ENCODE data around the gene SNED1.

SNED1 gene

DNA sequence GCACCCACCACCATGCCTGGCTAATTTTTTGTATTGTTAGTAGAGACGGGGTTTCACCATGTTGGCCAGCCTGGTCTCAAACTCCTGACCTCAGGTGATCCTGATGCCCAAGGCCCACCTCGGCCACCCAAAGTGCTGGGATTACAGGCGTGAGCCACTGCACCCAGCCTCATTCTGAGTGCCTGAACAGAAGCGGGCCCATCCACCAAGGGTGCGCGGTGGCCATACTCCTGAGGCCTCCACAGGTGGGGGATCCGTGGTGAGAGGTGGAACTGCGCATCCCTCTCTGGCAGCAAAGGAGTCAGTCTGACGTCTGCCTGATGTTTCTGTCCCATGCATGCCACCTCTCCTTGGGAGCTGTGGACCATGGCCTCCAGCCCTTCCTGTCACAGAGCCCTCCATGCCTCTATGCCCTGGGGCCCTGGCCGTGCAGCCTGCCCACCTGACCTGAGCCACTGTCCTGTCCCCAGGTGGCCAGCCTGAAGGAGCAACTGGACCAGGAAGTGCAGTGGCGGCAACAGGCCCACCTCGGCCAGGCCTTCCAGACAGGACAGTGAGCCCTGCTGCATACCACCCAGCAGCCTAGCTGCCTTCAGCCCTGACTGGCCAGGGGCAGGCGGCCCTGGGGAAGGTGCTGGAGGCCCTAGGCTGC lies 7.6 kb upstream of the SNED1 start:
- Histone ChIP-seq H3K36me3 (ENCODE audit: insufficient read depth, low read length) (no peaks in the 10 kb centered on the region), H2AFZ (ENCODE audit: low read length) (no peak overlapping the region), H3K27me3 (ENCODE audit: insufficient read depth, low read length, poor library complexity, severe bottlenecking) (no peaks in the 10 kb centered on the region), H3K4me1 (ENCODE audit: insufficient read depth, low read length, poor library complexity, severe bottlenecking) (no peaks in the 10 kb centered on the region), H3K9me2 (replicated peaks; ENCODE audit: low read depth, low read length) (no peaks in the 10 kb centered on the region), H3K9ac (ENCODE audit: low read depth, low read length, poor library complexity, severe bottlenecking) (no peak overlapping the region), H3F3A (ENCODE audit: low read depth) (no peaks in the 10 kb centered on the region), H4K20me1 (ENCODE audit: insufficient read depth, low read length, poor library complexity, severe bottlenecking) (no peaks in the 10 kb centered on the region), H3K4me2 (ENCODE audit: low read depth, low read length, poor library complexity, severe bottlenecking) (no peak overlapping the region), H3K79me2 (ENCODE audit: insufficient read depth, low read length) (no peaks in the 10 kb centered on the region), H3K4me3 (ENCODE audit: low read length, poor library complexity, severe bottlenecking) (no peak overlapping the region), H3K9me3 (ENCODE audit: insufficient read depth, low read depth, low read length) (peaks cover 3% of the 10 kb centered on the region; the same call in 1 of the 2 replicates)
- TF ChIP-seq EZH2phosphoT487 (IDR thresholded peaks at IDR 0.05; ENCODE audit: borderline replicate concordance) = no peak
- TF ChIP-seq, protein P1, sequence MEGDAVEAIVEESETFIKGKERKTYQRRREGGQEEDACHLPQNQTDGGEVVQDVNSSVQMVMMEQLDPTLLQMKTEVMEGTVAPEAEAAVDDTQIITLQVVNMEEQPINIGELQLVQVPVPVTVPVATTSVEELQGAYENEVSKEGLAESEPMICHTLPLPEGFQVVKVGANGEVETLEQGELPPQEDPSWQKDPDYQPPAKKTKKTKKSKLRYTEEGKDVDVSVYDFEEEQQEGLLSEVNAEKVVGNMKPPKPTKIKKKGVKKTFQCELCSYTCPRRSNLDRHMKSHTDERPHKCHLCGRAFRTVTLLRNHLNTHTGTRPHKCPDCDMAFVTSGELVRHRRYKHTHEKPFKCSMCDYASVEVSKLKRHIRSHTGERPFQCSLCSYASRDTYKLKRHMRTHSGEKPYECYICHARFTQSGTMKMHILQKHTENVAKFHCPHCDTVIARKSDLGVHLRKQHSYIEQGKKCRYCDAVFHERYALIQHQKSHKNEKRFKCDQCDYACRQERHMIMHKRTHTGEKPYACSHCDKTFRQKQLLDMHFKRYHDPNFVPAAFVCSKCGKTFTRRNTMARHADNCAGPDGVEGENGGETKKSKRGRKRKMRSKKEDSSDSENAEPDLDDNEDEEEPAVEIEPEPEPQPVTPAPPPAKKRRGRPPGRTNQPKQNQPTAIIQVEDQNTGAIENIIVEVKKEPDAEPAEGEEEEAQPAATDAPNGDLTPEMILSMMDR (conservative IDR thresholded peaks at IDR 0.05; ENCODE audit: low read length) = no peak

DNA sequence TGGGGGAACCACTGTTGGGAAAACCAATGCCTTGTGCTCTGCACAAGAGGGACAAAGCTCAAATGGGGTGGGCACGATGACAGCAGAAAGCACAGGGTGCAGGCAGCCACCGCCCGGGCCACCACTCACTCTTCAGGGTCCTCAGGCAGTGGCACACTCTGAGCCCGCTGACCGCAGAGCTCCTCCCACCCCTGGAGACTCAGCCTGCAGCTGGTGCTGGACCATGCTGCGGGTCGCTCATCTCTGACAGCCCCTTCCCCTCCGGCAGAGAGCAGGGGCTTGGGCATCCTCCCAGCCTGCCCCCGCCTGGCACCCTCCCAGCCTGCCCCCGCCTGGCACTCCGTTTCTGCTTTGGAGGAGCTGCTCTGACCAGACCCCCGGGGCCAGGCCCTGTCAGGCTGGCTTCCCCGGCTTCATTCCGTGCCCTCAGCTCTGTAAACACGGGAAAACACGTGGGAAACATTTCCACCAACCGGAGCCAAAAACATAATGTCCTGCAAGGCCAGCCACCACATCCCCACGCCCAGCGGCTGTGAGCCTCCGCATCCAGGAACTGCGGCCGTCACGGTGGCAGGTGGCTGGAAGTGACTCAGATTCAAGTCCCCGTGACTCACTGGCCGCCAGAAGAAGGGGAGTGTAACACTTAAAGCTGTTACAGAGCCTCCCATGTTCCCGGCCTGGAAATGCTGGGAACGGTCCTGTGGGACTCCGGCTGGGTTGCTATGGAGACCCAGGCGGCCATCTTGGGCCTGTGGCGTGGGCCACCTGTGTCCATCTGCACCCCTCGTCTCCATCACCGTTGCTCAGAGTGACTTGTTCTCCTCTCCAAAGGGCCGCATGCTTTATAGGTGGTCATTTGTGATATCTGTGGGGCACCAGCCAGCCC lies 6.8 kb upstream of the SNED1 start:
- Histone ChIP-seq H4K20me1 (ENCODE audit: insufficient read depth, low read length, poor library complexity, severe bottlenecking) (no peaks in the 10 kb centered on the region), H3K9ac (ENCODE audit: low read depth, low read length, poor library complexity, severe bottlenecking) (no peak overlapping the region), H3K4me2 (ENCODE audit: low read depth, low read length, poor library complexity, severe bottlenecking) (no peak overlapping the region), H2AFZ (ENCODE audit: low read length) (no peak overlapping the region), H3K4me1 (ENCODE audit: insufficient read depth, low read length, poor library complexity, severe bottlenecking) (no peaks in the 10 kb centered on the region), H3K9me3 (ENCODE audit: insufficient read depth, low read depth, low read length) (peaks cover 3% of the 10 kb centered on the region; the same call in 1 of the 2 replicates), H3F3A (ENCODE audit: low read depth) (no peaks in the 10 kb centered on the region), H3K79me2 (ENCODE audit: insufficient read depth, low read length) (no peaks in the 10 kb centered on the region), H3K4me3 (ENCODE audit: low read length, poor library complexity, severe bottlenecking) (no peak overlapping the region), H3K9me2 (replicated peaks; ENCODE audit: low read depth, low read length) (no peaks in the 10 kb centered on the region), H3K27me3 (ENCODE audit: insufficient read depth, low read length, poor library complexity, severe bottlenecking) (no peaks in the 10 kb centered on the region), H3K36me3 (ENCODE audit: insufficient read depth, low read length) (no peaks in the 10 kb centered on the region)
- no peak for TF ChIP-seq EZH2phosphoT487 (IDR thresholded peaks at IDR 0.05; ENCODE audit: borderline replicate concordance)
- TF ChIP-seq, protein P1 (conservative IDR thresholded peaks at IDR 0.05; ENCODE audit: low read length) = no peak

DNA sequence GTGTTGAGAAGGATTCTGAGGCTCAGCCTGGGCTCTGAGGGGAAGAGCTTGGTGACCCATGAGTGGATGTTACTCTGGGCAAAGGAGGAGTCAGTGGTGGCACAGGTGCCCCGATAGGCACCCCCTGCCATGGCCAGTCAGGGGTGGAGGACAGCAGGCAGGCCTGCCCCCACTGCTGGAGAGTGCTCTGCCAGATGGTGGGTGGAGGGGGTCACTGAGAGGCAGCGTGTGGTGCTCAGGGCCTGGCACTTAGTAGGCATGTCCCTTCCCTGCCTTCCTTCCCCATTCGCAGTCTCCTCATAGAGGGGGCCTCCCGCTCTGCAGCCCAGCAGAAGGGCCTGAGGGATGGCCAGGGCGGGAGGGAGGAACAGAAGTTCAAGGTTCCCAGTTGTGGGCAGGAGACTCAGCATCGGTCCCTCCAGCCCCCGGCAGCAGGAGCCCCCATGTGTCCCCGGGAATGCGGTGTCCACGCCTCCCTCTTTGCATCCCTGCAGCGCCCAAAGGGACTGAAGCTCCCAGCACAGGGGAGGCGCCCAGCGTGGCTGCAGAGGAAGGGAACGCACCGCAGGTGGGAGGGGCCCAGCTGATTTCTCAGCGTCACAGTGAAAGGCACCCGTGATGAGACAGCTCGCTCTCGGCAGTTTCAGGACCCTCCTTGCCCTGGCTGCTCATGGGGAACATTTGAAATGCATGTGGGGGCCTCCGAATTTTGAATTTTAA lies 5.7 kb upstream of the SNED1 start:
- Histone ChIP-seq H3K9me2 (replicated peaks; ENCODE audit: low read depth, low read length) (no peaks in the 10 kb centered on the region), H2AFZ (ENCODE audit: low read length) (no peak overlapping the region), H3K9ac (ENCODE audit: low read depth, low read length, poor library complexity, severe bottlenecking) (no peak overlapping the region), H3K27me3 (ENCODE audit: insufficient read depth, low read length, poor library complexity, severe bottlenecking) (no peaks in the 10 kb centered on the region), H3F3A (ENCODE audit: low read depth) (no peaks in the 10 kb centered on the region), H3K36me3 (ENCODE audit: insufficient read depth, low read length) (no peaks in the 10 kb centered on the region), H3K4me3 (ENCODE audit: low read length, poor library complexity, severe bottlenecking) (no peak overlapping the region), H3K79me2 (ENCODE audit: insufficient read depth, low read length) (no peaks in the 10 kb centered on the region), H3K4me2 (ENCODE audit: low read depth, low read length, poor library complexity, severe bottlenecking) (no peak overlapping the region), H3K4me1 (ENCODE audit: insufficient read depth, low read length, poor library complexity, severe bottlenecking) (no peaks in the 10 kb centered on the region), H3K9me3 (ENCODE audit: insufficient read depth, low read depth, low read length) (peaks cover 3% of the 10 kb centered on the region; the same call in 1 of the 2 replicates), H4K20me1 (ENCODE audit: insufficient read depth, low read length, poor library complexity, severe bottlenecking) (no peaks in the 10 kb centered on the region)
- TF ChIP-seq, protein P1 (conservative IDR thresholded peaks at IDR 0.05; ENCODE audit: low read length) = no peak

Measured in Loucy (cell line).